Activated CD8-positive, alpha-beta memory T cell treated with anti-CD3 and anti-CD28 coated beads, Interleukin-2, amount 50 U/mL, for 24 hours (primary cell): ENCODE results near the gene ZNF438.

ENCODE experiments used
- DNase-seq: peaks from one replicate; pipeline ENCODE4 v3.0.0-alpha.2; 2020; ENCODE audit errors: extremely low read depth

ZNF438 gene

DNA sequence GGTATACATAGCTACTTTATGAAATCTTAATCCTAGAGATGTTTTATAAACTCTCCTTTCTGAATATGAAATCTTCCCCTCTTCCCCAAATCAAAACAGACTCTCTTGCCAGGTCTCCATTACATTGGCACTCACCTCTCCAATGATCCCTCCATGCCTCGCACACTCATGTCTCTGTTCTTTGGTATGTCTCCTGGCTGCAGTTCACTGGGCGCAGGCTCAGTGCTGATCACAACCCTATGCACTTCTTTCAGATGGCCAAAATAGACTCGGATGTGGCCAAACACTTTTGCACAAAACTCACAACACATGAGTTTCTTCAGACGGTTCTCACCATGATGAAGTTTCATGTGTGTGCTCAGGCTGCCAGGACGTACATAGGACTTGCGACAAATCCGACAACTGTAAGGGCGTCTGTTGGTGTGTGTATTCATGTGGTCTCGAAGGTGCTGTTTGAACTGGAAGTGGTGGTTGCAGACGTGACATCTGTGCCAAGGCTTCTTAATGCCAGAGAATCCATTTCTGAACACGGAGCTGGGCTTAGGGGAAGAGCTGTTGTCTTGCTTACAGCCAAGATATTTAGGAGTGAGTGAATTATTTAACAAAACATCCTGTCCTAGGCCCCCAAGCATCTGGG is 183.2 kb downstream of the ZNF438 start:
- no peak for DNase-seq

DNA sequence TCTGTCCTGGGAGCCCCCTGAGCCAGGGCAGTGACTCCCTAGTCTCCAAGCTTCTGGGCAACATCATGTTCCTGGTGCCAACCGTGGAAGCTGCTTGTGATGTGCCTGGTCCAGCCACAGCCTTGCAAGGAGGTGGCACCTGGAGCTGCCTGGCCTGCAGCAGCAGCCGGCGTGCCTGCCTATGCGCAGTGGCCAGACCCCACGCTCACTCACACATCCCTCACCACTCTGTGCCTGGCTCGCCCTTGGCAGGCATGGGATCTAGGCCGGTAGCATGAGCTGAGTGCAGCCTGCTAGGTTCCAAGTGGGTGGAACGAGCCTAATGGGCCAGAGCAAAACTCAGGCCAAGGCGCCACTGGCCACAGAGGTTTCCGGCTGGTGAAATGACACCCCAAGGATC is 184.0 kb downstream of the ZNF438 start:
- no peak for DNase-seq

DNA sequence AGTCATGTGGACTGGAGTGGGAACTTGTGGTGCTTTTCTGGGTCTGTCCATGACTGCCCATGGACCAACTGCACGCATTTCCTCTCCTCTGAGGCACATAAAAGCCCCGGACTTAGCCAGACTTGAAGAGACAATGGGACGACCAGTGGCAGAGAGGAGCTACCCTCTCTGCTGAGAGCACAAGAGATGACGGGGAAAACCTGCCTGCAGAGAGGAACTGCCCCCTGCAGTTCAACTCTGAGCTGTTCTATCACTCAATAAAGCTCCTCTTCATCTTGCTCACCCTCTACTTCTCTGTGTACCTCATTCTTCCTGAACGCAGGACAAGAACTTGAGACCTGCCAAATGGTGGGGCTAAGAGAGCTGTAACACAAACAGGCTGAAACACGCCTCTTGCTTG is 184.5 kb downstream of the ZNF438 start:
- no peak for DNase-seq

DNA sequence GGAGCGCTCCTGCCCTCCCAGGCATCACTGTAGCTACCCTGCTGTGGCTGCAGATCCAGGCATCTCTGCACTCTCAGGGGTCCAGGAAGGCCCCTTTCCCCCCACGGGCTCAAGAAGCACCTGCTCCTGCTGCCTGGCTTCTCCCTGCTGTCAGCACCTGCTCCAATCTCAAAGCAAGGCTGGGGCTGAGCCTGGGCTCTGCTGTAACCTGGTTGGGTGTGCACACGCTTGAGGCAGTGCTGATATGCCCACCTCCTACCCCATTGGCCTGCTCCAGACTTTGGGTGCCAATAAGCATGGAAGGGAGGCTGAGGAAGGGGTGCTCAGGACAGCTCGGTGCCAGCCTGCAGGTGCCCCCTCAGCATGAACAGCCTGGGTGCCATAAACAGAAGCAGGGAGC is 185.0 kb downstream of the ZNF438 start:
- DNase-seq, result no peak

DNA sequence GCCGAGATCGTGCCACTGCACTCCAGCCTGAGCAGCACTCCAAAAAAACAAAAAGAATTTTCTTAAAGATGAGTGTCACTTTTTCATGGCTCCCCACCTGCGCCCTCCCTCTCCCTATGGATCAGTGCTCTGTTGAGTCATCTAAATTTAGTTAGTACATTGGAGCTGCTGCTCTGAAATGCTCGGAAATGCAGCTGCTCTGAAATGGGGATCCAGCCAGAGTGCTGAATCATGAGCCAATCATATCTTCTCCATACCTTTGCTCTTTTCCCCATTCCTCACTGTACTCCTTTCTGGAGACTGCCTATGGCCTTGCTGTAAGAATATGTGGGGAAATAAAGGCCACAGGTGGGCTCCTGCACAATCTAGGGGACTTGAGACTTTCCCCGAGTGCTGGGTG is 188.8 kb downstream of the ZNF438 start:
- no peak for DNase-seq

DNA sequence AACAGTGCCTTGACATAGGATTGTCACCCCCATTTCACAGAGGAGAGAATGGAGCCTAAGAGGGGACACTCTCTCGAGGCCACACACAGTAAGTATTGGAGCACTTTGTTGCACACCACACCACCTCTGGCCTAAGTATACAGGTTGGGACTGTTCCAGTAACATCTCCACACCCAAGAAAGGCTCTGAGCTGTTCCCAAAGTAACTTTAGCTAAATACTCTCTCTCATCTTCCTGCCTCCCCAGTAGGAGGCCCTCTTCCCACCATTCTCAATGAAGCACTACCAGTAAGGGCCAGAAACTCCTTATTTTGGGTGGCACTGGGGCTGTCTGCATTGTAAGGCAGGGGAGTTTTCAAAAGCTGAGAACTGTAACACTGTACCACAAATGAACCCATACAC is 189.5 kb downstream of the ZNF438 start:
- no peak for DNase-seq

DNA sequence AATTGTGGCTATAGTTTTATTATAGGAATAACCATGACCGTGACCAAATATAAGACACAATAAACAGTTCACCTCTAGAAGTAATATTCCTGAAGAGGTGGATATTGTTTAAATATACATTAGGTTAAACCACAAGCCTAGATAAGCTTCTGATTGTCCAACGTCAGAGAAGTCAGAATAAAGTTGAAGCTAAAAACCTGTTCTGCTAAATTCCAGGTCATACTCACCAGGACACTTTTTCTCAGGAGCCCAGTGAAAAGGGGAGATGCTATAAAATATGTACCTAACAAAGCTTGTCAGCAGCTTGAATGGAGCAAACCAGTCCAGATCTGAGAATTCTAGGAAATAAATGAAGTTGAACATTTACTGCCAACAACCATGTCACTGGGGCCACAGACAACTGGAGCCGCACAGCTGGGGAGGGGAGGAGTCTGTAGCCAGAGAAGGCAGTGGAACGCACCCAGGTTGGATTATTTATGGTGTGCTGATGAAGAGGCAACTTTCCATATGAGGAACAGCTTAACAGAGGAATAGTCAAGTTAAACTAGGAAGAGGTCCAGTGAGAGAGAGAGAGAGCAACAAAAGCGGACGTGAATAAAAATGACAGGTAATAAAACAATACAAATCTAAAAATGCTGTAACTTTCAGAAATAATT is 191.1 kb downstream of the ZNF438 start:
- DNase-seq, result no peak

DNA sequence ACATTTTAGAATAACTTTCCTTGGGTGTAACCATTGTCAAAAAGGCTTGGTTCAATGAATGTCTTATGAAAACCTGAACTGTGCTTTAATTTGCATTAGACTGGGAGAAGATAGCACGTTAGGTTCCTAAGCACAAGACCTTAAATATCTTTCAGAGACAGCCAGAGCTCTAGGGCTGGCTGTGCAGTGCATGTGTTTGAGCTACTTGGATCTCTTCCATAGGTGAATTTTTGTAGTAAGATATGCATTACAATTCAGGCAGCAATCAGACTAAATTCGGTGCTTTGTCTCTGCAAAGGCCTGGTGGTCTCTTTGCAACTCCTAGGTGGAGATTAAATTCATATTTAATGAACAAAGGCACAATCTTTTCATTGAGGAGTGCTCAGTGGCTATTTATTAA is 192.0 kb downstream of the ZNF438 start:
- no peak for DNase-seq

DNA sequence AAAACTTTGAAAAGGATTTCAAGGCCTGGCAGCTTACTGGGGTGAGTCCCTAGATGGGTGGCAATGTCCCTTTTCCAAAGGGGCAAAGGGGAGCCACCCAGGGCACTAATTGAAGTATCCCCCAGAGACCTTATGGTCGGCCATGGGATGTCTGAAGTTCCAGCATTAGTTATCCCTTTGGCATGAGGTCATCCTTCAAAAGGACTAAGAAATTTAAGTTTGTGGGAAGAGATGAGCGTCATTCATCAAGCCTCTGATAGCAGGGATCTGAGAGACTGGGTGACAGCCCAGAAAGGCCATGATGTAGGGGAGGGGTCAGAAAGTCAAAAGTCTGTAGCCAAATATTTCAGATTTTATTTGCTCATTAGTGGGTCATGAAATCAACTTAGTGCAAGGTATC is 195.3 kb downstream of the ZNF438 start:
- no peak for DNase-seq

DNA sequence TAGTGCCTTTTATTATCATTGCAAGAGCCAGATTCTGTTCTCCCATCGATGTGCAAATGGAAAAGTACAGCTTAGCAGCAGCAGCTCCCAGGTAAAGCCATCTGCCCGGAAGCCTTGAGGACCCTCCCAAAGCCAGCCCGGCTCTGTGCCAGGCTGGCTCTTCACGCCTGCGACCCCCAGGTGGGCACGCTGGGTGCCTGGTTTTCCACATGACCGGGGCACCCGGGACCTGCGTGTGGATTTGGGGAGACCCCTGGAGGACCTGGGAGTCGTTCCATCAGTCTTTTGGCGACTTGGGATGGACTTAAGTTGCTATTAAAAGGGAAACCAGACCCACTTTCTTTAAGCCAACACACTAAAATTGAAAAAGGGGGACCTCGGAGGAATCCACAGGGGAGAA is 196.5 kb downstream of the ZNF438 start:
- no peak for DNase-seq

DNA sequence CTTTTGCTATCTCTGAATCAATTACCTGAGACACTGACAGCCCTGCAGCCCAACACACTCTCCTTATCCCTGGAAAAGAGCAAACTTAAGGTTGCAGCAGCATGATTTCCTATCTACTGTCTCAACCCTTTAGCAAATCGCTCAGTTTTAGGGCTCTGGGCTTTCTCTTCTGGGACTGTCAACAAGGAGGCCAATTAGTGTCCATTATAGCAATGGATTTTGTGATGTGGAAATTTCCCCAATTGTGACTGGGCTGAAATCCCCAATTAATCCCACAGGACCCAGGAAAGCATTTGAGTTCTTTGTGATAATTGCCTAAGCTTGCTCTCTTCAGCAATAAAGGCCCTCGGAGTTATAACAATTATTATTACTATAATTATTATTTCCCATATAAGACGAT is 197.0 kb downstream of the ZNF438 start:
- no peak for DNase-seq

DNA sequence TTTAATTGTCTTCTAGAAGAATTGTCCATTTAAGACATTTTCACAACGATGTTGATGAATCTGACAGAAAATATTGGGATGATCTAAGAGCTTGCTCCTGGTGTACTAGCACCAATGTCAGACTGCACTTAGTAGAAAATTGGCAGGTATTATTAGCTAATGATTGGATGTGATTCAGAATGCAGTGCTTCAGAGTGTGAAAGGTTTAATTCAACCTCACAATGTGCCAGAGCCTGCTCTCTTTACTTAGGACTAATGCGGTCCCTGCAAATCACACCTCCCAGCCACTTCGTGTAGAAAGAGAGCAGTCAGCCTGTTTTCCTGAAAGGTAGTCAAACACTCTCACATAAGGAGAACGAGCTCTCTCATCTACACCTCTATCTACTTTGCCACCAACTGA is 197.5 kb downstream of the ZNF438 start:
- DNase-seq, result no peak

DNA sequence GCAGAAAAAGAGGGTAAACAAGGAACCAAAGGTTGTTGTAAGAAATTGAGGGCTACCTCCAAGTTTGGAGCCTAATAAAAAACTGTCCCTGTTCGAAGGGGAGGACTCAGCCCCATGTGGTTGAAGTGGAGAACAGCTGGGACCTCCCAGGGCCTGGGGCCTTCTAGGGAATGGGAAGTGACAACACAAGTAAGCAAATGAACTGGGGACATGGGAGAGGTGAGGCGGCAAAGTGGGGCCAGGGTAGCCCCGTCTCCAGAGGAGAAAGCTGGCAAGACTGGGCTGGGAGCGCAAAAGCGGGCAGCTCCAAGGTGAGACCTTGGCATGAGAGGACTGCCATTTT is 198.1 kb downstream of the ZNF438 start:
- no peak for DNase-seq

DNA sequence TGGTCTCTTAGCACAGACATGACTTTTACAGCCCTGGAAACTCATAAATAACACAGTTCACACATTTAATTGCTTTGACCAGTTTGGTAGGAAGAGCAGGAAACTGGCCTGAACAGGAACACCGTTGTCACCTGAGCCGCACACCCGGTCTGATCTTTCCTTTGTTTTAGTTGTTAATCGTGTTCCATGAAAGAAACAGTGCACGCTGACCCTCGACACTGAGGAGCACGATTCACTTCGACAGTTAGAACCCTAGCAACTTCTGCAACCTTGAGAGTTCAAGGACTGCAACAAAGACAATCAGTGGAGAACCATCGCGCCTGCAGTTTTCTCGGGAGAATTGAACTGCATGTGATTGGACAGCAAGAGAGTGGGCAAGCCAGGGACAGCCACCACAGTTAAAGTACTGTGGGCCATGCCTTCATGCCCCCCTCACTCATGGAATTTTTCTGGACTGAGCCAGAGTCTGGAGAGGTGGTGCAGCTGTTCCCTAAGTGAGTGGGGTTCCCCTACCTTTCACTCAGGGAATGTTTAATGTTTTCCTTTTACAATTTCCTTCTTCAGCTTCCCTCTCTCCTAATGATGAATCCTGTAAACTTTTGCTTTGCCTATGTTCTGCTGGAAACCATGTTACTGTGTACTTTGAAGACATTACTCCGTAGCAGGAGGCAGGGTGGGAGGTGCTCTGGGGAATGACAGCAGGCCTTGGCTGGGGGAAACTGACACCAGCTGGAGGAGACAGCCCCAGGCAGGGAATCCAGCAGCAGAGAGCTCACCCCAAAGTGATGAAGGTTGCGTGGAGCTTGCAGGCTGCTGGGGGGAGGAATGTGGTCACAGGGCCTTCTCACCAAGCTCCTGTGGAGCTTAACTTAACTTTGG is 198.7 kb downstream of the ZNF438 start:
- DNase-seq, result no peak

DNA sequence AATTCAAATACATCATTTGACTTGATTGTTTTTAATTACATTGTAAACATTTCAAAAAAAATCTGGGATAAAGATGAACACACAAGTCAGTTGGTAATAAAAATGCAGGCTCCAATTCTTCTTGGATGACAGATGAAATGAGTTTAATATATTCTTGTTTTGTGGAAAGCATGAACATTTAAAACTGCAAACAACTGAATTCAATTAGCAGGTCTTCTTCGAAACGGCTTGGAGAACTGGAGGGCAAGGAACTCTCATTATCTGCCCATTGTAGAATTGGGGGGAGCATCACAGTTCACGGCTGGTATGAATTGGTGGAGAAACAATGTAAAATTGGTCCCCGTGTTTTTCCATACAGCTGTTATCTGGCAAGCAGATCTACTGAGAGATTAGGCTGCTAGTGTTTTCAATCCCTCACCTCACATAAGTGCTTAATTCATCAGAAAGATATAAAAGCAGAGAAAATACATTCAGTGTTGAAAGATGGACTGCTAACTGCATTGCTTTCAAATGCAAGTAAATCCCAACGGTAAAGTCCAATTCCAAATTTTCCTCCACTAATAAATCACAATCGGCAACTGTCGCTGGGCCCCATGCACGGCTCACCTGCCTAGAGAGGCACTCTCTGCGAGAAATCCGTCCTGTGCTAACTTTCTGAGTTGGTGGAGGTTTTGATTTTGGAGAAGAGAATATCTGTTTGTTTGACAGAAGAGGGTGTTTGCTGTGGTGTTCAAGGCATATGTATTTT is 199.5 kb downstream of the ZNF438 start:
- DNase-seq, result no peak

DNA sequence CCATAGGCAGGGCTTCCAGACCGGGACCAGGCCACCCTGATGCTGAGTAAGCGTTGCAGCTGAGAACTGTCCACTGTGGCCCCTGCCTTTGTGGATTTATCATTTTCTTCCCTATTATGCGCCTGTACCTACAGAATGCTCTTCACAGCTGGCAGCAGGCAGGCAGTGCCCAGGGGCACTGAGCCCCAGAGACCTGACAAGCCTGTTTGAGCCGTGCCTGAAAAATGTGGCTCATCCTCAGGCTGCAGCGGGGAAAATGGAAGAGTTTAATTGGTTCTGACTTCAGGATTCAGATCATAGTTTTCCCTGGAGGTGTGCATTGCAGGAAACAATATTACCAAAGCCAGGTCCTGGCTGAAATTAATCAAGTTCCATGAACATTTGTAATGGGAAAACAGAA is 200.2 kb downstream of the ZNF438 start:
- no peak for DNase-seq

DNA sequence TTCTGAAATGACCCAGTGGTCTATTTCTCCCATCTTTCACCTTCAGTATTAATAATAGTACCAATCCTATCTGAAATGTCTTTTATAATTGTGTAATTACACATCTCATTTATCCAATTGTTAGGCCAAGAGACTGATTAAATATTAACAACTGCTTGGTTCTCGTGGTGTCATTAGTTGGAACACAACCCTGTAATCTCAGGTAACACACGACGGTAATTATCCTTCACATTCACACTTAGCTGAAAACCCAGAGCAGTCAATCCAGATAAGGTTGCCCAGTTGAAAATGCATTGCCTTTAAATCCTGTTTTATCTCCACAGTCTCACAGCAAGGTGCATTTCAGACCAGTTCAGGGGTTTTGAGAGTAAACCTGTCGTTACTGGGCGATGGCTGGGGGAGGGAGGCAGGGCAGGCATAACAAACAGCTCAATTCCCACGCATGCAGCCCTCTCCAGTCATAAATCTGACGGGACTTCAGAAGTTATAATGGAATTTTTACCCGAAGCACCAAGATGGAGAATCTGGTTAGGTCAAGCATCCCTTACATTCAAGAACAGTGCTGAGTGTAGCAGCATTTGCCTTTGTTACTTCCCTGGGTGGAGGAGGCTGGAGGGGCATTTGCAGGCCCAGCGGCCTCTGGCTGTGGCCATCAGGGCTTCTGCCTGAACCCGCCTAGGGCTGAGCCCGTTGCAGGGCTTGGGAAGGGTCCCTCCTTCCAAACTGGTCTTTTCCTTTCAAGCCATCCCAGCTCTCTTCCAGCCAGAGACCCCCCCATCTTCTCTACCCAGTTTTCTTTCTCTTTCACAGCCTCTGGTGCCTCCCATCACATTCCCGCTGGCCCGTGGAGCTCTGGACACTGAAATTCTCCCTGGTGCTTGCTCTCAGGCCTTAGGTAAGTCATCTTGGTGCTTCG is 201.1 kb downstream of the ZNF438 start:
- no peak for DNase-seq

DNA sequence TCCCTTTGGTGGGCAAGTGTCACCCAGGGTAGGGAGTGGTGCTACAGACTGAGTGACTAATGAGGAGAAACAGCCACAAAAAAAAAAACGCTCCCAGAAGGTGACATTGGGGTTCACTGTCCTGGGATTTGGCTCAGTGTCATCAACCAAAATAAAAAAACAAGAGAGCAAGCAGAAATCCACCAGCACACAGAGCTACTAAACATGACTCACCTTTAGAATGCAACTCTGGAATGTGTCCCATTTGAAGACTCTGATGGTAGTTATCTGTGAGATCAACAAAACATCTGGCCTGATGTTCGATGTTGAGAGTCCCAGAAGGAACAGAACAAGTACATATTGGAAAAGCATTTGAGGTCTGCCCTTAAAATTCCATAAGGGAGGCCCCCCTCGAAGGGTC is 201.8 kb downstream of the ZNF438 start:
- no peak for DNase-seq

DNA sequence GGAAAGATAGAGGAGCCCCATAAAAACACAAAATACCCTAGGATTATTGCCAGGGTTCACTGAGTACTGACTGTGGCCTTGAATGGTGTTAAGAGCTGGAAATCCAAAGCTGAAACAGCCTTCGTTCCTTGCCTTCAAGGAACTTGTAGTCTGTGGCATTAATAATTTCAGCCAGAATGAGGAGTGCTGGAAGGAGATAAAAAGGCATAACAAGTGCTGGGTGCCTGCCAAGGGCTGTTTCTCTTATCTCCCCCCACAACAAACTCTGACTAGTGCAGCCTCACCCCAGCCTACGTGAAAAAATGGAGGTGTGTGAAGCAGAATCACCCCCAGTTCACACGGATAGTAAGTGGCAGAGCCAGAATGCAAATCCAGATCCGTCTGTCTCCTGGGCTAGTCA is 203.0 kb downstream of the ZNF438 start:
- no peak for DNase-seq

DNA sequence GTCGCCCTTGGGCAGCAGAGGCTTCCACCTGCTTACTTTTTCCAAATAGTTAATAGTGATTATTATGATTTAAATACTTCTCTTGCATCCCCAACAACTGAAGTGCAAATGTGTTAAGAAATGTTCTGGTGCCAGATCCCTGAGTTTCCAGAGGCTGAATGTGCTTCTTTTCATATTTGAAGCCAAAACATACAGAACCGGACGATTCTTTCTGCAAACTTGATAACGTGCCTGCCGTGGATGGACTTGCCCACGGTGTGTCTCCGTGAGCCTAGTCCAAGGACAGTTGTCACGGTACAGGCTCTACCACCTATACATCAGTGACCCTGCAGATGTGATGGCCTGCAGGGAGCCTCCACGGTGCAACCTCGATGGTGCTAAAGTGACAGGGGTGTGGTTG is 203.5 kb downstream of the ZNF438 start:
- no peak for DNase-seq

DNA sequence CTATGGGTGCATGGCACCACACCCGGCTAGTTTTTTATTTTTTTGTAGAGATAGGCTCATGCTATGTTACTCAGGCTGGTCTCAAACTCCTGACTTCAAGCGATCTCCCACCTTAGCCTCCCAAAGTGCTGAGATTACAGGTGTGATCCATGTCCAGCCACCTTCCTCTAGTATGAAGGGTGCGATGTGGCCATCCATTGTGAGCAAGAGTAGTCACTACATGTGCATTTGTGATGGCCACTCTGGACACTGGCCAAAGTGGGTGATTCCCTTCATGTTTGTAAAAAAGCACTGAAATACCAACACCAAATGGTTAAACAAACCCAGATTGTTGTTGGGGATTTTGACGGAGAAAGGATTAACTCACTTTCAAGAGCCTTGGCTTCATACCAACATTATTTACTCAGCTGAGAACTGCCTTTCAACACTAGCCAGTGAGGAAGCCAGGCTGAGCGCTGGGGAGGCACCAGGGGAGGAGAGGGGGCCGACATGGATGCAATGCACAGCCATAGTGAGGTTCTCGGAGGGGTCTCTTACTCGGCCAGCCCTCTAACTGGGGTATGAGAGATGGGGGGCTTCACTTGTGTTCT is 204.0 kb downstream of the ZNF438 start:
- no peak for DNase-seq
